Ishikawa (cell line): ENCODE measurements around the gene COPS7A.

Experiments
- CEBPB ChIP-seq: IDR thresholded peaks from 2 replicates; pipeline ENCODE4 v1.6.1; 2012
- CREB1 ChIP-seq: IDR thresholded peaks from 2 replicates; pipeline ENCODE4 v1.6.1; 2012; ENCODE audit warnings: low read depth
- EGR1 ChIP-seq: IDR thresholded peaks from 2 replicates; pipeline ENCODE4 v1.6.1; 2012
- EP300 ChIP-seq: IDR thresholded peaks from 2 replicates; pipeline ENCODE4 v1.6.1; 2012; ENCODE audit warnings: borderline replicate concordance
- FOXM1 ChIP-seq: IDR thresholded peaks from 2 replicates; pipeline ENCODE4 v1.6.1; 2012; ENCODE audit warnings: low read depth, borderline replicate concordance
- MAX ChIP-seq: IDR thresholded peaks from 2 replicates; pipeline ENCODE4 v1.6.1; 2012
- NFIC ChIP-seq: IDR thresholded peaks from 2 replicates; pipeline ENCODE4 v1.6.1; 2012
- RAD21 ChIP-seq: IDR thresholded peaks from 2 replicates; pipeline ENCODE4 v1.6.1; 2012; ENCODE audit warnings: low read depth
- REST ChIP-seq: IDR thresholded peaks from 2 replicates; pipeline ENCODE4 v1.6.1; 2012; ENCODE audit warnings: low read depth, mild to moderate bottlenecking
- TAF1 ChIP-seq: IDR thresholded peaks from 2 replicates; pipeline ENCODE4 v1.6.1; 2012; ENCODE audit warnings: low read depth, mild to moderate bottlenecking
- TCF12 ChIP-seq: IDR thresholded peaks from 2 replicates; pipeline ENCODE4 v1.6.1; 2012; ENCODE audit warnings: low read depth
- TEAD4 ChIP-seq: IDR thresholded peaks from 2 replicates; pipeline ENCODE4 v1.6.1; 2012
- YY1 ChIP-seq: IDR thresholded peaks from 2 replicates; pipeline ENCODE4 v1.6.1; 2012; ENCODE audit warnings: low read depth
- ZBTB7A ChIP-seq: IDR thresholded peaks from 2 replicates; pipeline ENCODE4 v1.6.1; 2012; ENCODE audit warnings: low read depth
- TF ChIP-seq, protein P1 (sequence below): IDR thresholded peaks from 2 replicates; pipeline ENCODE4 v1.6.1; 2012

The COPS7A gene

GRCh38 chr12:6722863-6723262 lies 983 bp upstream of the COPS7A start:
- no peak for TF ChIP-seq ZBTB7A
- TF ChIP-seq RAD21, result no peak
- no peak for TF ChIP-seq NFIC
- no peak for TF ChIP-seq CREB1
- no peak for TF ChIP-seq FOXM1

DNA sequence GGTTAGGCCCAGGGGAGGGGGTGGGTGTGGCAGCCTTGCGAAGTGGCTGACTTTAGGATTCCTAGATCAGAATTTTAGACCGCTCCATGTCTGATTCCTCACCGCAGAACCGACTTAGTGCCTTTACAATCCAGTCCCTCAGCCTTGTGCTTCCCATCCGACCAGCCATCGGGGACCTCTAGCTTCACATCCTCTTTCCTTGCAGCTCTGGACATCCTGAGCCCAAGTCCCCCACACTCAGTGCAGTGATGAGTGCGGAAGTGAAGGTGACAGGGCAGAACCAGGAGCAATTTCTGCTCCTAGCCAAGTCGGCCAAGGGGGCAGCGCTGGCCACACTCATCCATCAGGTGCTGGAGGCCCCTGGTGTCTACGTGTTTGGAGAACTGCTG lies 557 bp downstream of the COPS7A start:
- no peak for TF ChIP-seq FOXM1
- TF ChIP-seq ZBTB7A, result no peak
- TF ChIP-seq YY1, result no peak
- TF ChIP-seq TEAD4, result no peak
- no peak for TF ChIP-seq TCF12
- TF ChIP-seq REST, result no peak
- TF ChIP-seq CEBPB, result no peak
- TF ChIP-seq MAX, result no peak
- TF ChIP-seq, protein P1, sequence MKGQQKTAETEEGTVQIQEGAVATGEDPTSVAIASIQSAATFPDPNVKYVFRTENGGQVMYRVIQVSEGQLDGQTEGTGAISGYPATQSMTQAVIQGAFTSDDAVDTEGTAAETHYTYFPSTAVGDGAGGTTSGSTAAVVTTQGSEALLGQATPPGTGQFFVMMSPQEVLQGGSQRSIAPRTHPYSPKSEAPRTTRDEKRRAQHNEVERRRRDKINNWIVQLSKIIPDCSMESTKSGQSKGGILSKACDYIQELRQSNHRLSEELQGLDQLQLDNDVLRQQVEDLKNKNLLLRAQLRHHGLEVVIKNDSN, result no peak
- TF ChIP-seq TAF1, result no peak
- no peak for TF ChIP-seq NFIC

DNA sequence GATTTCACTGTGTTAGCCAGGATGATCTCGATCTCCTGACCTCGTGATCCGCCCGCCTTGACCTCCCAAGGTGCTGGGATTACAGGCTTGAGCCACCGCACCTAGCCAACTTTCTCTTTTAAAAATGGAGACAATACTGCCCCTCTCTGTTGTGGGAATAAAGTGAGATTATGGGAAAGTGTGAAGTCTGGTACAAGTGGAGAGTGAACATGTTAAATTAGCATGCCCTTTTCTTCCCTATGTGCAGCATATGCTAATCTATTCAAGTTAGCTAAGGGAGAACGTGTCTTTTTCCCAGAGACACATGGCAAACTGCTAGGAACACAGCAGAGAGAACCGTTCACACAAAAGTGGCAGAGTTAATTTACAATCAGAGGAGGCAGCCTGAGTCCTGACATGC lies 1.5 kb downstream of the COPS7A start:
- TF ChIP-seq CEBPB (no peak), EGR1 (no peak), ZBTB7A (no peak), TEAD4 (no peak), TAF1 (no peak), RAD21 (no peak), MAX (no peak), REST (no peak), EP300 (no peak), TCF12 (no peak), YY1 (no peak), FOXM1 (no peak), CREB1 (no peak), NFIC (no peak)
- TF ChIP-seq, protein P1, result no peak

- no peak for TF ChIP-seq TAF1
- no peak for TF ChIP-seq RAD21
- no peak for TF ChIP-seq ZBTB7A
- no peak for TF ChIP-seq MAX
- TF ChIP-seq EGR1, result no peak
- no peak for TF ChIP-seq REST
- TF ChIP-seq TEAD4, result no peak
- TF ChIP-seq FOXM1, result no peak
- TF ChIP-seq, protein P1, result no peak
- no peak for TF ChIP-seq CREB1
- no peak for TF ChIP-seq CEBPB
- no peak for TF ChIP-seq TCF12
- TF ChIP-seq EP300, result no peak
- TF ChIP-seq YY1, result no peak
- no peak for TF ChIP-seq NFIC
Observed at GRCh38 chr12:6729186-6729585, 5.3 kb downstream of the COPS7A start.
